IMR-90 (cell line): ENCODE data around the gene RANBP3. TPM values are rescaled to one million over a fixed set of nuclear protein-coding genes. Genes with fewer than 3 reads are reported as not detected.

Source experiments
- ATAC-seq: fragments of 200-7000 bp; cut with Tn5 transposase; 2 replicates; pipeline ENCODE4 v1.9.1; 2020; ENCODE audit warnings: low read depth, mild to moderate bottlenecking, moderate library complexity
- BruUV-seq: library from RNA; stranded (reverse); fragments of 400-500 nt; replicated peaks from 2 replicates; lab custom pipeline; 2021; lab: Mats Ljungman, UMichigan
- CTCF ChIA-PET: fragments of 300-600 bp; formaldehyde crosslinking; extraction: SDS; loops from one replicate; lab custom pipeline; 2021; ENCODE audit warnings: antibody characterized with exemption; lab: Yijun Ruan, JAX
- POLR2A ChIA-PET: fragments of 300-600 bp; sonication (Branson Sonifier 250); formaldehyde crosslinking; loops from one replicate; lab custom pipeline; 2022; ENCODE audit warnings: antibody characterized with exemption; ENCODE audit not compliant: unreplicated experiment; lab: Charles Lee
- DNase-seq: peaks from one replicate; pipeline ENCODE4 v3.0.0; 2013
- H2AFZ ChIP-seq: replicated peaks from 2 replicates; pipeline ENCODE3; 2013; ENCODE audit warnings: low read length, mild to moderate bottlenecking; ENCODE audit not compliant: poor library complexity
- H2AK5ac ChIP-seq: 2 replicates; pipeline ENCODE4 v1.6.1; 2013; ENCODE audit warnings: low read depth, low read length, inconsistent platforms
- H2AK9ac ChIP-seq: replicated peaks from 2 replicates; pipeline ENCODE3; 2013; ENCODE audit warnings: mild to moderate bottlenecking, low read depth, low read length, moderate library complexity; ENCODE audit not compliant: poor library complexity
- H2BK120ac ChIP-seq: 2 replicates; pipeline ENCODE4 v1.6.1; 2013; ENCODE audit warnings: low read depth, low read length, inconsistent platforms
- H2BK15ac ChIP-seq: 3 replicates; pipeline ENCODE4 v1.6.1; 2013; ENCODE audit warnings: low read depth, low read length, inconsistent platforms
- H2BK20ac ChIP-seq: 2 replicates; pipeline ENCODE4 v1.6.1; 2013; ENCODE audit warnings: low read depth, mild to moderate bottlenecking, inconsistent platforms, low read length, moderate library complexity
- H2BK5ac ChIP-seq: 2 replicates; pipeline ENCODE4 v1.6.1; 2013; ENCODE audit warnings: mild to moderate bottlenecking, low read depth, low read length, inconsistent platforms; ENCODE audit not compliant: poor library complexity, severe bottlenecking
- H3K14ac ChIP-seq: replicated peaks from 2 replicates; pipeline ENCODE4 v1.6.1; 2013; ENCODE audit warnings: low read depth, low read length, inconsistent platforms
- H3K18ac ChIP-seq: 2 replicates; pipeline ENCODE4 v1.6.1; 2013; ENCODE audit warnings: low read depth, low read length, control low read depth
- H3K23ac ChIP-seq: 2 replicates; pipeline ENCODE4 v1.6.1; 2013; ENCODE audit warnings: low read depth, low read length, inconsistent platforms
- H3K27ac ChIP-seq: 2 replicates; pipeline ENCODE4 v1.5.1; 2013; ENCODE audit warnings: mild to moderate bottlenecking, control low read depth, low read length; ENCODE audit not compliant: insufficient read depth
- H3K27me3 ChIP-seq: 2 replicates; pipeline ENCODE4 v1.6.1; 2013; ENCODE audit warnings: low read length; ENCODE audit not compliant: control insufficient read depth, insufficient read depth
- H3K36me3 ChIP-seq: 2 replicates; pipeline ENCODE4 v1.6.1; 2013; ENCODE audit warnings: low read length, mixed read lengths; ENCODE audit not compliant: control insufficient read depth, insufficient read depth
- H3K4ac ChIP-seq: 2 replicates; pipeline ENCODE4 v1.6.1; 2013; ENCODE audit warnings: low read depth, low read length, inconsistent platforms
- H3K4me1 ChIP-seq: 2 replicates; pipeline ENCODE4 v1.6.1; 2013; ENCODE audit warnings: low read length, mixed read lengths; ENCODE audit not compliant: control insufficient read depth, insufficient read depth
- H3K4me2 ChIP-seq: 2 replicates; pipeline ENCODE4 v1.6.1; 2013; ENCODE audit warnings: low read depth, mild to moderate bottlenecking, control low read depth, low read length, moderate library complexity
- H3K4me3 ChIP-seq: 2 replicates; pipeline ENCODE4 v1.5.1; 2013; ENCODE audit warnings: low read depth, mild to moderate bottlenecking, control low read depth, low read length, moderate library complexity; ENCODE audit not compliant: insufficient read depth
- H3K56ac ChIP-seq: 2 replicates; pipeline ENCODE4 v1.6.1; 2013; ENCODE audit warnings: low read length, inconsistent platforms; ENCODE audit not compliant: insufficient read depth; ENCODE audit errors: extremely low read depth
- H3K79me1 ChIP-seq, 2 experiments: 2 replicates each; pipeline ENCODE4 v1.6.1; 2013; ENCODE audit warnings: low read length in 2 of 2, inconsistent platforms in 1 of 2, low read depth in 1 of 2
- H3K9ac ChIP-seq: 2 replicates; pipeline ENCODE4 v1.6.1; 2013; ENCODE audit warnings: low read depth, low read length, control low read depth
- H3K9me1 ChIP-seq: 2 replicates; pipeline ENCODE4 v1.6.1; 2013; ENCODE audit warnings: low read length, inconsistent platforms; ENCODE audit not compliant: insufficient read depth
- H3K9me3 ChIP-seq: 2 replicates; pipeline ENCODE4 v1.6.1; 2013; ENCODE audit warnings: low read length; ENCODE audit not compliant: control insufficient read depth, insufficient read depth
- H4K20me1 ChIP-seq: 2 replicates; pipeline ENCODE4 v1.6.1; 2013; ENCODE audit warnings: low read length, inconsistent platforms; ENCODE audit not compliant: insufficient read depth
- H4K5ac ChIP-seq: 2 replicates; pipeline ENCODE4 v1.6.1; 2013; ENCODE audit warnings: mild to moderate bottlenecking, low read depth, low read length, control low read depth
- H4K8ac ChIP-seq, 2 experiments: 2 replicates each; pipeline ENCODE4 v1.6.1; 2013; ENCODE audit warnings: low read depth in 2 of 2, low read length in 2 of 2, control low read depth in 1 of 2, inconsistent platforms in 1 of 2
- H4K91ac ChIP-seq: 2 replicates; pipeline ENCODE4 v1.6.1; 2013; ENCODE audit warnings: low read depth, low read length, inconsistent platforms; ENCODE audit not compliant: insufficient read depth
- CHD1 ChIP-seq: IDR thresholded peaks from 2 replicates; pipeline ENCODE4 v1.6.1; 2012; ENCODE audit warnings: low read depth, low read length, improper control_type of control experiment
- FOS ChIP-seq: fragments of 150-350 bp; IDR thresholded peaks from 2 replicates; pipeline ENCODE4 v1.6.1; 2016; ENCODE audit warnings: low read depth, low read length
- MXI1 ChIP-seq: IDR thresholded peaks from 2 replicates; pipeline ENCODE4 v1.6.1; 2012; ENCODE audit warnings: low read depth, mild to moderate bottlenecking, low read length, moderate library complexity, borderline replicate concordance
- POLR2A ChIP-seq: IDR thresholded peaks from 2 replicates; pipeline ENCODE4 v1.6.1; 2012; ENCODE audit warnings: mild to moderate bottlenecking, low read depth, low read length
- RCOR1 ChIP-seq: IDR thresholded peaks from 2 replicates; pipeline ENCODE4 v1.6.1; 2012; ENCODE audit warnings: mild to moderate bottlenecking, low read length, improper control_type of control experiment; ENCODE audit not compliant: insufficient replicate concordance
- RFX5 ChIP-seq: IDR thresholded peaks from 2 replicates; pipeline ENCODE4 v1.8.0; 2012; ENCODE audit warnings: low read depth, mild to moderate bottlenecking, low read length, moderate library complexity
- WGBS, 2 experiments: methylation state at CpG; one replicate each; pipeline versions ENCODE4 v1.1.5 to v1.1.7; 2013; ENCODE audit warnings: missing lambda C conversion rate in 2 of 2; ENCODE audit not compliant: insufficient read length in 1 of 2; ENCODE audit errors: extremely low coverage in 2 of 2; 5-methylcytosine and 5-hydroxymethylcytosine counted together
- dilution Hi-C: fragments of 300-500 bp; cut with HindIII; formaldehyde crosslinking; loops from one replicate; pipeline ENCODE4 v1.14.3; 2018; ENCODE audit warnings: low sequenced_read_pairs; ENCODE audit not compliant: unreplicated experiment
- in situ Hi-C: fragments of 300-500 bp; cut with MboI; formaldehyde crosslinking; loops from 3 replicates; pipeline ENCODE4 v1.14.3; 2019; ENCODE audit warnings: low sequenced_read_pairs, inconsistent platforms, mixed read lengths
- intact Hi-C: fragments of 100-400 bp; cut with micrococcal nuclease; formaldehyde crosslinking; loops from 2 replicates; pipeline ENCODE4 v1.10.0; 2022
- polyA plus RNA-seq, 3 experiments: library from polyadenylated mRNA; depleted of rRNA; stranded (reverse); fragments of >200 nt; gene quantifications; 2 replicates each; pipeline ENCODE4 v1.2.3, GENCODE V29; 2012; ENCODE audit warnings: low replicate concordance in 1 of 3
- total RNA-seq: library from RNA; depleted of rRNA; stranded (reverse); fragments of >200 nt; gene quantifications from 2 replicates; pipeline ENCODE4 v1.2.3, GENCODE V29; 2012
- TF ChIP-seq, protein P1 (sequence below): fragments of 150-350 bp; IDR thresholded peaks from 2 replicates; pipeline ENCODE4 v1.6.1; 2017; ENCODE audit warnings: mild to moderate bottlenecking, antibody characterized with exemption, low read length, low read depth

RANBP3 gene
- total and polyA plus RNA-seq, 2 of the 4 experiments (the other 2 are of a cell fraction) = 42.5 to 111 TPM

DNA sequence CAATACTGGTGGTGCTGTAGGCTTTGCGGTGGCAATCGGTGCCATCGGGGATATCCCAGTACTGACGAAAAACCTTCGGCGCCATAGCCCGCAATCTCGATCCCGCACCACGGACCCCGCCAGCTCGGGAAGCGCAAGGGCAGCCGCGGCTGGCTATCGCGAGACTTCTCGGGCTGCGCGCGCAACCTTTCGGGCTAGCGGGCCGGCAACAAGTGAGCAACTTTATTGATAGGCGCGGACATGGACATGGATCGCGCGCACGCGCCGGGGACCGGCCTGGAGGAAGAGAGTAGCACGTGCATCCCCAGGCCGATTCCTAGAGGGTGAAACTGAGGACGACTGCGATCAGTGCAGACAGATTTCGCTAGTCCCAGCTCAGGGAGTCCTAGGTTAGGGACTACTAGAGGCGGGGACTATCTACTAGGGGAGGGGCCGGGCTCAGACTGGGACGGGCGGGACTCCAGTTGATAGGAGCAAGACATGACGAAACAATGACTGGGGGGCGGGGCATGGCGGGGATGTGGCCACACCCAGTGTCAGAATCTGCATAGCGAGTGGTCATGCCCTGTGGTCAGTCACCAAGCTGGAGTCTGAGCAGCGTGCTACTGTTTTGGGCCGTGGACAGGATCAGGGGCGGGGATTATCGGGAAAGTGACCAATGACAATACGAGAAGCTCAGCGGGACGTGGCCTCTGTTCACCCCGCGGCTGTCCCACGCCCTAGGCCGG lies 74.2 kb downstream of the RANBP3 start, which contains the start of gene NDUFA11 (continued):
- TF ChIP-seq, protein P1, sequence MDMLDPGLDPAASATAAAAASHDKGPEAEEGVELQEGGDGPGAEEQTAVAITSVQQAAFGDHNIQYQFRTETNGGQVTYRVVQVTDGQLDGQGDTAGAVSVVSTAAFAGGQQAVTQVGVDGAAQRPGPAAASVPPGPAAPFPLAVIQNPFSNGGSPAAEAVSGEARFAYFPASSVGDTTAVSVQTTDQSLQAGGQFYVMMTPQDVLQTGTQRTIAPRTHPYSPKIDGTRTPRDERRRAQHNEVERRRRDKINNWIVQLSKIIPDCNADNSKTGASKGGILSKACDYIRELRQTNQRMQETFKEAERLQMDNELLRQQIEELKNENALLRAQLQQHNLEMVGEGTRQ = peak; percentile 53; the same call in 1 of the 2 replicates

DNA sequence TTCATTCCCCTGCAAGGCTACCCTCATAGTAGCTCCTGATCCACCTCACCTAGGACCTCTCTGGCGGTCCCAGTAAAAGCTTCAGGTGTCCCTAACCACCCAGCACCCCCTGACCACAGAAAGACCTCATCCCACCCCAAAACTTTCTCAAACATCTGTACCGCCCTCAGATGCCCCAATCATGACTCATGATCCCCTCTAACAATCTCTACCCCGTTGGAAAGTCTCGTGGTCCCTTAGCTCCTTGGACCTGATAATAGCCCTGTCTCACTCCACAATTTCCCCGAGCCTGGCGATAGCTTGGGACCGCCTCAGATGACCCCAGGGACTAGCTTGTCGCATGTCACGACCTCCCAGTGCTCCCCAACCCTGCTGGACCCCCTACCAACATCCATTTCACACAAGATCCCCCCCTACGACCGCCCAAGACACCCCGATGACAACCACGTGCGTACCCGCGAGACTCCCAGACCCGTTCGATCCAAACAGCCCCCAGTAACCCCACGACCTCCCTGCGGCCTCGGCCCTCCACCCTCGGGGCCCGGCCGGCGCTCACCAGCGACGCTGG lies 74.8 kb downstream of the RANBP3 start:
- DNase-seq (peak; percentile 49), ATAC-seq (no peak)
- Histone ChIP-seq H4K5ac (peak overlapping the region; percentile 81), H2AK9ac (peak overlapping the region; percentile 80), H2BK5ac (peak overlapping the region; percentile 86), H3K36me3 (peaks cover 5% of the 10 kb centered on the region; the same call in 1 of the 2 replicates), H3K56ac (peak overlapping the region; percentile 86), H2BK120ac (peak overlapping the region; percentile 42; the same call in 1 of the 2 replicates), H4K20me1 (peaks cover 25% of the 10 kb centered on the region), H4K91ac (peak overlapping the region; percentile 67), H2AK5ac (peak overlapping the region; percentile 60), H3K27me3 (no peaks in the 10 kb centered on the region), H3K4me2 (peak overlapping the region; percentile 91), H3K4me3 (peak overlapping the region; percentile 91), H3K23ac (peak overlapping the region; percentile 77), H3K27ac (peak overlapping the region; percentile 94), H3K9me1 (peaks cover 4% of the 10 kb centered on the region; the same call in 1 of the 2 replicates), H3K79me1 (peaks cover 4 to 55% of the 10 kb centered on the region in 2 experiments; a peak in 3 of 4 replicates), H3K4ac (peak overlapping the region; percentile 87), H3K14ac (peak overlapping the region; percentile 73), H2AFZ (peak overlapping the region; percentile 99), H2BK20ac (no peak overlapping the region), H2BK15ac (no peak overlapping the region), H3K18ac (peak overlapping the region; percentile 52; the same call in 1 of the 2 replicates), H3K9ac (peak overlapping the region; percentile 93), H3K4me1 (peaks cover 4% of the 10 kb centered on the region), H4K8ac (peak overlapping the region; percentile 90 to 91), H3K9me3 (no peaks in the 10 kb centered on the region)
- ChIA-PET POLR2A (interaction anchor here (0.5 to 1.5 kb wide), 5 partner anchors 12 to 143 kb away, joined by 3 to 18 read pairs (median 5); partner anchors contain the start of gene NRTN), CTCF (interaction anchor here (0.6 to 3.4 kb wide), 3 partner anchors 65 to 99 kb away, joined by 3 to 18 read pairs (median 4); no protein-coding TSS in a partner anchor)
- TF ChIP-seq CHD1 (peak; percentile 79; the same call in 1 of the 2 replicates), POLR2A (peak; percentile 61; the same call in 1 of the 2 replicates), FOS (peak; percentile 4; the same call in 1 of the 2 replicates), RCOR1 (no peak), MXI1 (peak; percentile 35; the same call in 1 of the 2 replicates), RFX5 (no peak)
- intact Hi-C loops = no loop called here
- dilution Hi-C loops = no loop called here
- in situ Hi-C loops = no loop called here
- no TSS peak for BruUV-seq
- 0% methylated on average over 4 of the region's 27 CpGs; no CpG with 5 or more reads in 1 of the 2 experiments for WGBS, 2 experiments
